GM21786 (cell line): ENCODE measurements around the gene MS4A18.
"Not testable (repeated sequence)": the region's sequence is repeated elsewhere in the genome, so short reads cannot be mapped to it uniquely, and the experiment has no call there.

Experiments
- ATAC-seq: cut with Tn5 transposase; IDR thresholded peaks from one replicate; pipeline ENCODE4 v1.9.1; 2021; ENCODE audit not compliant: unreplicated experiment

Gene MS4A18

DNA sequence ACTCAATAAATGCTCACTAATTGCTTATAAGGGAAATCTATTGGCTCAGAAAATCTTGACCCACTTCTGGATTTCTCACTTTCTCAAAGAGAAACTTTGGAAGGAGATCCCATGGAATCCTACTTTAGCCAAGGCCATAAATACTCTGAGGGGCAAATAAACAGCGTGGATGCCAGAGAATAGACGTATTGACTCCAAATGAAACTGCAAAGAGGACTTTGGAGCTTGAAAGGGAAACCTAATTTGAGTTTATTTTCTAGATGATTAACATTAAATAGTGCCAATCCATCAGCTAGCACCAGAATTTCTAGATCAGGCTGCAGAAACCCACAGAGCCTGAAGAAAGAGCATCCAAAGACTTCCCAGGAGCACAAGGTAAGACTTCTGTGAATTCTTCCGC is at the start of gene MS4A18:
TSS of gene MS4A18 (plus strand) at position 301 of the 400 bp plus-strand sequence.
- ATAC-seq = no peak

GRCh38 chr11:60678231-60678630 is 46.3 kb upstream of the MS4A18 start:
- not testable (repeated sequence) for ATAC-seq

GRCh38 chr11:60679879-60680278 is 44.6 kb upstream of the MS4A18 start:
- no peak for ATAC-seq

- no peak for ATAC-seq
These were observed 43.9 kb upstream of the MS4A18 start for GRCh38 chr11:60680455-60681119.

DNA sequence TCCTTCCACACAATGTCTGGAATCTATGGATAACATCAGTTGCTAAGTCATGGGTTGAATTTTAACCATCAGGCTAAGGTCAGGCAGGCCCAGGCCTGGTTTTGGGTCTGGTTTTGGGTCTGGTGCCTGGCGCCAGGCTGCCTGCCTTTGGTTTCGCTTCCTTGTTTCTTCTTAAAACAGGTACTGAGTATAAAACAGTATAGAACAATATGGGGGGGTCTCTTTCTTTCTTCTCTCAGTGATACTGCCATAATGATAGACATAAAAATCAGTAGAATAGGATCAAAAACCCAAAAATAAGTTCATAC is 40.0 kb upstream of the MS4A18 start:
- peak; percentile 42 for ATAC-seq

DNA sequence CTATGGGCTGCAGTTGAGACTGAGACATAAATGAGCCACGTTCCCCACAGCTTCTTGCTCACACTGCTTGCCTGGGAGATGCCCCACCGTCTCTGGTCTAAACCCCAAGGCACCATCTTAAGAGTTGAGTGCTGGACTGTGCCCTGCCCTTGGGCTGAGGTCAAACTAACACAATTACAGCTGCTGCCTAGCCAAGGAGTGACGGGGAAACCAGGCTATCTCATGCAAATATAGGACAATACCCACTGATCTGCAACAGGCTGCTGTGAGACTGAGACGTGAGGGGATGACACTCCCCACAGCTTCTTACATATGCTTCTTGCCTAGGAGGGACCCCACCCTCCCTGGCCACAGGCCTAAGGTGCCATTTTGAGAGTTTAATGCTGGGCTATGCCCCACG is 32.9 kb upstream of the MS4A18 start:
- no peak for ATAC-seq

GRCh38 chr11:60699284-60699691 is 25.2 kb upstream of the MS4A18 start, which contains the start of gene MS4A8:
TSS of gene MS4A8 (plus strand) at chr11:60699612. CDS start at chr11:60700861, 1,249 bp downstream.
- ATAC-seq = no peak

- no peak for ATAC-seq
These were observed 24.6 kb upstream of the MS4A18 start for GRCh38 chr11:60699936-60700335.

- ATAC-seq = no peak
These were observed 23.6 kb upstream of the MS4A18 start for GRCh38 chr11:60700689-60701468.

DNA sequence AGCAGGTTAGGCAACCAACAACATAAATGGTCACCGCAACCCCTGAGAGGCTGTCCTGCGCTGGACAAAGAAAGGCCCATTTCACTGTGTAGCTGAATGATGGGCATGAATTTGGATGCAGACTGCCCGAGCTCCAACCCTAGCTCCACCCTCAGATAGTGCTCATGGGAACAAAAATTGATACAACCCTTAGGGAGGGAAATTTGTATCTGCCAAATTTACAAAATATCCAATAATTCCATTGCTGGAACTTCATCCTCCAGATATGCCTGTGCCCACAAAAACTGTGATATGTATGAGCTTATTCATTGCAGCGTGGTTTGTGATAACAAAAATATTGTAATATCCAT is 23.1 kb upstream of the MS4A18 start:
- no peak for ATAC-seq

- no peak for ATAC-seq
These were observed 21.1 kb upstream of the MS4A18 start for GRCh38 chr11:60703374-60703773.

- ATAC-seq = no peak
These were observed 18.6 kb upstream of the MS4A18 start for GRCh38 chr11:60705895-60706294.

GRCh38 chr11:60706931-60707330 is 17.6 kb upstream of the MS4A18 start:
- ATAC-seq = no peak

GRCh38 chr11:60710482-60710881 is 14.0 kb upstream of the MS4A18 start:
- ATAC-seq = no peak

DNA sequence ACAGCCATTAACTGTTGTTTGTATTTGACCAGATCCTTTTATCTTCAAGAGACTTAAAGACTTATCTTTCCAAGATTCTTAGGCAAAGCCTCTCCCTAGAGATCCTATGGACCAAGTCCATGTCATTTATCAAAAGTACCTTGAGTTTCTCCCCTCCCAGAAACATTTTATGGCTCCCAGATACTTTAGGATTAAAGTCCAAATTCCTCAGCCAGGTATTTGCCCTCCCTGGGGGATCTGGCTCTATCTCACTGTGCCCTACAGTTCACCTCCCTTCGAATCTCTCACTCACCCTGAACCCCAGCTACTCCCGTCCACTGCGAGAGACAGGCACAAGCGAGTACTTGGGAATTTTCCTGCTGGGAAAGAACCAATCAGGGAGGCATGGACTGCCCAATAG is 13.2 kb upstream of the MS4A18 start:
- ATAC-seq = no peak

DNA sequence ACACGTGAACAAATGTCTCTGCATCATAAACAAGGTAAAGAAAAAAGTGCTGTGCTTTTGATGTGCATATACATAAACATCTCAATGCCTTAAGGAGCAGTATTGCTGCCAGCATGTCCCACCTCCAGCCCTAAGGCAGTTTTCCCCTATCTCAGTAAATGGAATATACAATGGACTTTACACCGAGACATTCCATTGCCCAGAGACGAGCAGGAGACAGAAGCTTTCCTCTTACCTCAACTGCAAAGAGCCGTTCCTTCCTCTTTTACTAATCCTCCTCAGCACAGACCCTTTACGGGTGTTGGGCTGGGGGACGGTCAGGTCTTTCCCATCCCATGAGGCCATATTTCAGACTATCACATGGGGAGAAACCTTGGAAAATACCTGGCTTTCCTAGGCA is 11.1 kb upstream of the MS4A18 start:
- not testable (repeated sequence) for ATAC-seq

DNA sequence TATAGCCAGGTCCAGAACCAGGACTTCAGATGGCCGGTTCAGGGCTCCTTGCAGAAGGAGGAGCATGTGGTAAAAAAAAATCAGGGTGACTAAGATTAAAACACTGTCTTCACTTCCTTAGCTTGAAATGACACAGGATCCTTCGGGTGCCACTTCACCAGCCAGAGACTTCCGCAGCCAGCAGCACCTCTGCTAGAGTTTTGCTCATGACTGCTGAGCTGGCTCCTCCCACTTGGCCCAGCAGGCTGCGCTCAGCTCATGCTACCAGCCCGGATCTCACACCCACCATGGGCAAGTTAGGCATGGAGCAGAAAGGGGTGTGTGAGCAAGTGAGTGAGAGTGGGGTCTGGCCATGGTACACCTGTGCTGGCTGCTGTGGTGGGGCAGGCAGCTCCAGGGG is 6.6 kb upstream of the MS4A18 start:
- ATAC-seq = no peak

- no peak for ATAC-seq
These were observed 5.8 kb upstream of the MS4A18 start for GRCh38 chr11:60718524-60719316.

DNA sequence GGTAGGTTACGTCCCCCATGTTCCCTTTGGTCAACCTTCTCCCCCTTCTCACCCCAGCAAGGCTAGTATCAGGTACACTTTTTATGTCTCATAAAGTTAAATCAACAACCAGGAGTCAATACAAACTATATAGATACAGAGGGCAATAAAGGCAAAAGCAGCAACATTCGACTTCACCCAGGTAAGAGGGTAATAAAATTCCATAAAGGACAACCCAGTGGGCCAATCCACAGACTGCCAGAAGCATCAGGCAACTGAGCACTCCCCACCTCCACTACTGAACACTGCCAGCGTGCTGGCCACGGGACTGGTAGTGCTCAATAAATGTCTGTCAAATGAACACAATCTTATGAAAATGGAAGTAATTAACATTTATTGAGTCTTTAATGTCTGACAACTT is 5.1 kb upstream of the MS4A18 start:
- ATAC-seq = no peak

- ATAC-seq = no peak
These were observed 4.1 kb upstream of the MS4A18 start for GRCh38 chr11:60720460-60720859.

DNA sequence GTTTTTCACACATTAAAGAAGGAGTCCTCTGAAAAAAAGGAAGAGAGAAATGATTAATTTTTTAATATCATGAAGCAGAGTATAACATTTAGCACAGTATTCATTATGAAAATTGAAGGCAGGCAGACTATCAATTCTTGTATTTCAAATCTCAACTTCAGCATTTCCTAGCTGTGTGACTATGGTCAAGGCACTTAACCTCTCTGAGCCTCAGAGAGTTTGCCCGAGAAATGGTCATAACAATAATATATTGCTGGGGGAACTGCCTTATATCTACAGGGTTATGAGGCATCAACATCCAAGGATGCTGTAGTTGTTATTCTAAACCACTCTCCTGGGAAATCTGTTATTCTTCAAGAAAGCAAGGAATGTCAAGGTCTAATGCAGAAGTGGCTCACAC is 1.1 kb downstream of the MS4A18 start:
- ATAC-seq = no peak

GRCh38 chr11:60731586-60731985 is 7.1 kb downstream of the MS4A18 start:
- ATAC-seq = no peak
